Right cardiac atrium (tissue), 5 donors: ENCODE measurements around the gene EPHA3. TPM values are rescaled to one million over a fixed set of nuclear protein-coding genes. Genes with fewer than 3 reads are reported as not detected.
A peak's percentile ranks its signal among the peaks of the same experiment; 100 is the strongest.

Experiments
- ATAC-seq, 2 donors: fragments of 200-7000 bp; cut with Tn5 transposase; one replicate each; pipeline versions ENCODE4 v1.8.0 to v1.9.1; 2020; ENCODE audit warnings: moderate library complexity in 2 of 2, mild to moderate bottlenecking in 1 of 2
- DNase-seq, 3 donors: peaks; one replicate each; pipeline ENCODE4 v3.0.0-alpha.2; 2020
- H3K27ac ChIP-seq: one replicate; pipeline ENCODE4 v1.5.1; 2013; ENCODE audit warnings: mild to moderate bottlenecking, low read length, control low read depth, moderate library complexity
- H3K27me3 ChIP-seq: one replicate; pipeline ENCODE4 v1.6.1; 2013; ENCODE audit not compliant: control insufficient read depth, insufficient read depth
- H3K4me1 ChIP-seq: one replicate; pipeline ENCODE4 v1.6.1; 2013; ENCODE audit warnings: low read length; ENCODE audit not compliant: control insufficient read depth, insufficient read depth
- H3K4me3 ChIP-seq: one replicate; pipeline ENCODE4 v1.5.1; 2013; ENCODE audit warnings: low read length, control low read depth
- H3K9me3 ChIP-seq: one replicate; pipeline ENCODE4 v1.6.1; 2013; ENCODE audit warnings: low read length; ENCODE audit not compliant: control insufficient read depth
- WGBS: extraction: QIAGEN DNeasy Blood & Tissue Kit; methylation state at CpG from one replicate; pipeline ENCODE4 v1.1.7; 2013; 5-methylcytosine and 5-hydroxymethylcytosine counted together
- intact Hi-C, 4 donors: fragments of 100-400 bp; cut with DNase I; formaldehyde crosslinking; loops; one replicate each; pipeline versions ENCODE4 v1.11.0 to v1.14.0; 2022 to 2023
- polyA plus RNA-seq: library from polyadenylated mRNA; stranded (reverse); fragments of 200-250 nt; gene quantifications from one replicate; pipeline ENCODE4 v1.2.3, GENCODE V29; 2013
- total RNA-seq, 4 donors: library from RNA; stranded (reverse); fragmentation: NEBNext Ultra II Directional; extraction: Animal tissue kit (Norgen Biotek cat#: 25700); gene quantifications; one replicate each; pipeline ENCODE4 v1.2.1, GENCODE V29; 2021
- donor health status: healthy with polysubstance abuse.
- donor health status: DM: no; HTN: yes; CAD: no.
- donor health status: DM: no; HTN: no; CAD: no.
- donor health status: DM: no; HTN: yes; CAD: no; lungs with severe emphysema.
- donor health status: DM: yes; HTN: yes; CAD: no.

EPHA3 gene
- total and polyA plus RNA-seq, 5 donors, result 2.7 to 12.9 (median 6.8) TPM

GRCh38 chr3:89145995-89146394 lies 38.6 kb downstream of the EPHA3 start:
- Histone ChIP-seq H3K27ac (no peak overlapping the region), H3K4me1 (no peaks in the 10 kb centered on the region), H3K4me3 (no peak overlapping the region), H3K9me3 (no peaks in the 10 kb centered on the region), H3K27me3 (no peaks in the 10 kb centered on the region)
- ATAC-seq (peak; percentile 90 to 96), DNase-seq (no peak)
- intact Hi-C loops, result no loop called here

GRCh38 chr3:89154416-89154815 lies 47.0 kb downstream of the EPHA3 start:
- no peak for DNase-seq
- intact Hi-C loops, result no loop called here
- Histone ChIP-seq H3K9me3 (no peaks in the 10 kb centered on the region), H3K4me3 (no peak overlapping the region), H3K4me1 (no peaks in the 10 kb centered on the region), H3K27ac (no peak overlapping the region), H3K27me3 (no peaks in the 10 kb centered on the region)
- no peak for ATAC-seq

- Histone ChIP-seq H3K4me1 (no peaks in the 10 kb centered on the region), H3K27me3 (no peaks in the 10 kb centered on the region), H3K27ac (no peak overlapping the region), H3K9me3 (no peaks in the 10 kb centered on the region), H3K4me3 (no peak overlapping the region)
- 53% methylated on average over 6 of the region's 6 CpGs for WGBS
- ATAC-seq (no peak), DNase-seq (no peak)
- intact Hi-C loops, result no loop called here
These were observed 48.4 kb downstream of the EPHA3 start for GRCh38 chr3:89155811-89156210.

- intact Hi-C loops, result no loop called here
- DNase-seq, result no peak
- WGBS, result 90% methylated on average over 3 of the region's 3 CpGs
- ATAC-seq, result no peak
- Histone ChIP-seq H3K27me3 (no peaks in the 10 kb centered on the region), H3K27ac (no peak overlapping the region), H3K9me3 (no peaks in the 10 kb centered on the region), H3K4me3 (no peak overlapping the region), H3K4me1 (no peaks in the 10 kb centered on the region)
These were observed 50.2 kb downstream of the EPHA3 start for GRCh38 chr3:89157575-89157974.

- 93% methylated on average over 2 of the region's 2 CpGs for WGBS
- H3K27me3 ChIP-seq, result no peaks in the 10 kb centered on the region
- ATAC-seq (no peak), DNase-seq (no peak)
- H3K4me1 ChIP-seq, result no peaks in the 10 kb centered on the region
- H3K27ac ChIP-seq, result no peak overlapping the region
- H3K4me3 ChIP-seq, result no peak overlapping the region
- no peaks in the 10 kb centered on the region for H3K9me3 ChIP-seq
- intact Hi-C loops, result no loop called here
These were observed 52.2 kb downstream of the EPHA3 start for GRCh38 chr3:89159605-89160004.

- Histone ChIP-seq H3K27me3 (no peaks in the 10 kb centered on the region), H3K9me3 (no peaks in the 10 kb centered on the region), H3K4me1 (no peaks in the 10 kb centered on the region), H3K4me3 (no peak overlapping the region), H3K27ac (no peak overlapping the region)
- ATAC-seq, result no peak
- DNase-seq, result no peak
- intact Hi-C loops, result no loop called here
These were observed 57.4 kb downstream of the EPHA3 start for GRCh38 chr3:89164774-89165173.

GRCh38 chr3:89165636-89166263 lies 58.3 kb downstream of the EPHA3 start:
- no peak overlapping the region for H3K27ac ChIP-seq
- no peaks in the 10 kb centered on the region for H3K27me3 ChIP-seq
- H3K4me3 ChIP-seq, result no peak overlapping the region
- DNase-seq, result peak in 1 of 3 donors; percentile 34
- peak in 1 of 2 donors; percentile 57 for ATAC-seq
- no peaks in the 10 kb centered on the region for H3K9me3 ChIP-seq
- H3K4me1 ChIP-seq, result no peaks in the 10 kb centered on the region
- 67% methylated on average over 9 of the region's 9 CpGs for WGBS
- intact Hi-C loops, result no loop called here

GRCh38 chr3:89171687-89172545 lies 64.5 kb downstream of the EPHA3 start:
- H3K4me1 ChIP-seq, result no peaks in the 10 kb centered on the region
- intact Hi-C loops, result no loop called here
- 85% methylated on average over 9 of the region's 9 CpGs for WGBS
- H3K4me3 ChIP-seq, result no peak overlapping the region
- H3K9me3 ChIP-seq, result no peaks in the 10 kb centered on the region
- no peaks in the 10 kb centered on the region for H3K27me3 ChIP-seq
- ATAC-seq, result no peak
- H3K27ac ChIP-seq, result no peak overlapping the region
- no peak for DNase-seq

- Histone ChIP-seq H3K27ac (no peak overlapping the region), H3K27me3 (no peaks in the 10 kb centered on the region), H3K4me1 (no peaks in the 10 kb centered on the region), H3K4me3 (no peak overlapping the region), H3K9me3 (no peaks in the 10 kb centered on the region)
- intact Hi-C loops, result no loop called here
- DNase-seq, result no peak
- ATAC-seq, result no peak
These were observed 66.1 kb downstream of the EPHA3 start for GRCh38 chr3:89173546-89173945.

- Histone ChIP-seq H3K4me1 (no peaks in the 10 kb centered on the region), H3K27ac (no peak overlapping the region), H3K27me3 (no peaks in the 10 kb centered on the region), H3K4me3 (no peak overlapping the region), H3K9me3 (no peaks in the 10 kb centered on the region)
- 43% methylated on average over 3 of the region's 3 CpGs for WGBS
- peak in 1 of 3 donors; percentile 46 for DNase-seq
- ATAC-seq, result peak; percentile 61 to 87
- intact Hi-C loops, result no loop called here
These were observed 72.1 kb downstream of the EPHA3 start for GRCh38 chr3:89179355-89180001.

- Histone ChIP-seq H3K4me3 (no peak overlapping the region), H3K27ac (no peak overlapping the region), H3K9me3 (no peaks in the 10 kb centered on the region), H3K27me3 (no peaks in the 10 kb centered on the region), H3K4me1 (no peaks in the 10 kb centered on the region)
- DNase-seq (no peak), ATAC-seq (peak in 1 of 2 donors; percentile 33)
- intact Hi-C loops, result no loop called here
- 7% methylated on average over 2 of the region's 2 CpGs for WGBS
These were observed 72.9 kb downstream of the EPHA3 start for GRCh38 chr3:89180334-89180733.
